GM12892 (cell line): Measurements from ENCODE around the gene TRPM2.

Experiments
- POLR2A ChIP-seq: IDR thresholded peaks from 2 replicates; pipeline ENCODE4 v1.6.1; 2011; ENCODE audit warnings: low read depth, low read length, control low read depth
- POLR2AphosphoS5 ChIP-seq: IDR thresholded peaks from 2 replicates; pipeline ENCODE4 v1.6.1; 2011; ENCODE audit warnings: low read depth, low read length, control low read depth
- TAF1 ChIP-seq: IDR thresholded peaks from 2 replicates; pipeline ENCODE4 v1.6.1; 2011; ENCODE audit warnings: low read depth, mild to moderate bottlenecking, control low read depth, low read length, borderline replicate concordance

DNA sequence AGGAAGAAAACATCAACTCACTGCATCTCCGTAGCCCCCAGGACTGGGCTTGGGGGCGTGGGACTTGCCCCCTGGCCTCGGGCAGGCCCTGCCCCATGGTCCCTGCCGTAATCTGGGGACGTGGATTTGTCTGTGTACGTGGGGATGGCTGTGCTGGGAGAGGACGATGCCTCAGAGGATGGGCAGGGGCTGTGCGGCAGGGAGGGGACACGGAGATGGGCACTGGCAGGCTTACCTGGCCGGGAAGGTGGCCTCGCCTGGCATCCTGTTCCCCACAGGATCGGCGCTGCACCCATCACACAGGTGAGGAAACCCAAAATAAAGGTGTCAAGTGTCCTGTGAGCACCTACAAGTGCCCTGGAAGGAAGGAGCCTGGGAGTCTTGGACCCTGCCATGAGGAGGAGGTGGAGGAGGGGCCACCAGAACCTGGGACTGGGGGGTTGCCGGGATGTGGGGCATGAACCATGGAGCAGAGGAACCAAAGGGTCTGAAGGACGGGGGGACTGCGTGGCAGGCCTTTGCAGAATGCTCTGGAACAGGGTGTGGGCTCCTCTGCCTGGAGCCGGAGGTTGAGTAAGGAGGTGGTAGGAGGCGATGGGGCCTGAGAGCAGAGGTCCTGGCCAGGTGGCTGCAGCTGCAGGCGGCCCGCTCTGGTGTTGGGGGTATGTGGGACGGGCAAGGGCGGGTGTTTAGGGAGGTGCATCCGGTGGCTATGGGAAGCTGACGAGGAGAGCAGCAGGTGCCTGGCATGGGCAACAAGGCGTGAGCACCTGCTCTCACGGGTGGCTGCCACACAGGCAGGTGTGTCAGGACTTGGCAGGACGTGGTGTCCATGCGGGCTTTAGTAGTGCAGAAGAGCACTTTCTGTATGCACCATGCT, 74.1 kb downstream of the TRPM2 start:
- no peak for TF ChIP-seq POLR2AphosphoS5
- TF ChIP-seq POLR2A, result no peak
- no peak for TF ChIP-seq TAF1
